Measurements from ENCODE around the gene TTPAL. TPM values are rescaled to one million over a fixed set of nuclear protein-coding genes. Genes with fewer than 3 reads are reported as not detected.

TTPAL gene
- total and polyA plus RNA-seq, 9 of the 15 experiments (the other 6 are each of a cell fraction or from before 2014, with no cell fraction given) = 1.1 to 7.0 (median 2.6) TPM

DNA sequence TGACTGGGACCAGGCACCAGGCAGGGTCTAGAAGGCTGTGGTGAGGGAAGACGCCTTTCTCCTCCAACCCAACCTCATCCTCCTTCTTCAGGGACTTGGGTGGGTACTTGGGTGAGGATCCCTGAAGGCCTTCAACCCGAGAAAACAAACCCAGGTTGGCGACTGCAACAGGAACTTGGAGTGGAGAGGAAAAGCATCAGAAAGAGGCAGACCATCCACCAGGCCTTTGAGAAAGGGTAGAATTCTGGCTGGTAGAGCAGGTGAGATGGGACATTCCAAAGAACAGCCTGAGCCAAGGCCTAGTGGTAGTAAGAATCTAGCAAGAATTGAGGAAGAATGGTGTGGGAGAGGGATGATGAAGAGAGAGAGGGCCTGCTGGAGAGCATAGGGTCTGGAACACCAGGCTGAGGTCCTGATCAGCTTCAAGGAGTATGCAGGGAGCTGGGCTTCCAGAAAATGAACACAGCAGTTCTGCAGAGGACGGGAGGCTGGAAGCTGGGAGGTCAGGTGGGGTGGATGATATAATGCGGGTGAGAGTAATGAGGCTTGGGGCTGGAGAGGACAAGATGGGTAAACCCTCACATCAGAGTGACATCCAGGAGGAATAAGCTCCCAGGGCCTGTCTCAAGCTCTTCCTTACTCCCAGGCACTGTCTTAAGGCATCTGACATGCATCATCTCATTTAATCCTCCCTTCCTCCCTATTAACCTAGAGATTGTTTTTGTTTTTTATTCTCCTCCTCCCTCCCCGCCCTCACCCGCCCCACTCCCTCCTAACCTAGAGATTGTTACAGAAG, 45.2 kb upstream of the TTPAL start:
- no TSS peak for BruUV-seq (replicated peaks)
- H3K9ac ChIP-seq (ENCODE audit: insufficient read depth in 1 of 2, low read depth in 2 of 2, low read length in 2 of 2) = no peak overlapping the region
- H3K36me3 ChIP-seq (ENCODE audit: control insufficient read depth, insufficient read depth, low read length) = no peaks in the 10 kb centered on the region
- FAIRE-seq = no peak
- ATAC-seq = no peak
- no peak overlapping the region for H3K4me3 ChIP-seq
- ChIA-PET CTCF (ENCODE audit: low intra/inter-chr PET ratio) (no interaction called here), POLR2A (interaction anchor here (0.7 kb wide), 1 partner anchor 31 kb away, joined by 3 read pairs; no protein-coding TSS in a partner anchor)
- WGBS (ENCODE audit: insufficient coverage, low coverage, missing lambda C conversion rate) = 7% methylated on average over 5 of the region's 7 CpGs
- H3K27ac ChIP-seq (ENCODE audit: extremely low read depth, low read depth, low read length) = no peak overlapping the region
- no peaks in the 10 kb centered on the region for H3K79me2 ChIP-seq (ENCODE audit: control insufficient read depth, insufficient read depth, low read length)
- H4K20me1 ChIP-seq (replicated peaks; ENCODE audit: control insufficient read depth, insufficient read depth, low read length) = peaks cover 3% of the 10 kb centered on the region; the same call in 1 of the 2 replicates
- H3K4me1 ChIP-seq (replicated peaks in 1 of 2; ENCODE audit: control insufficient read depth in 2 of 2, insufficient read depth in 2 of 2, low read length in 2 of 2) = no peaks in the 10 kb centered on the region; a peak in 1 of 5 replicates
- in situ Hi-C loops (cut with MboI) = no loop called here
- H3K27me3 ChIP-seq (ENCODE audit: control insufficient read depth in 2 of 2, insufficient read depth in 2 of 2, low read length in 2 of 2) = peaks cover 30 to 53% of the 10 kb centered on the region in 2 experiments
- no peak overlapping the region for H2AFZ ChIP-seq (ENCODE audit: low read depth, low read length)
- H3K9me1 ChIP-seq (ENCODE audit: control insufficient read depth, insufficient read depth, low read length) = no peaks in the 10 kb centered on the region
- intact Hi-C loops (cut with micrococcal nuclease) = no loop called here
- no peak overlapping the region for H3K4me2 ChIP-seq (ENCODE audit: insufficient read depth, low read length)
- no peaks in the 10 kb centered on the region for H3K9me3 ChIP-seq (replicated peaks; ENCODE audit: control insufficient read depth, insufficient read depth, low read depth, low read length)
- no peak for DNase-seq (ENCODE audit: extremely low read depth in 1 of 4, low spot score in 3 of 4)
- TF ChIP-seq ELF1 (tag; IDR thresholded peaks at IDR 0.05) (no peak), COPS2 (conservative IDR thresholded peaks at IDR 0.05) (no peak), EWSR1 (IDR thresholded peaks at IDR 0.05; ENCODE audit: borderline replicate concordance, low read depth, partially characterized antibody) (no peak), HNRNPH1 (optimal IDR thresholded peaks at IDR 0.05; ENCODE audit: low read depth, low read length) (no peak), SREBF1 (IDR thresholded peaks at IDR 0.05; ENCODE audit: borderline replicate concordance, low read depth, low read length) (no peak)
- TF ChIP-seq, protein P1, sequence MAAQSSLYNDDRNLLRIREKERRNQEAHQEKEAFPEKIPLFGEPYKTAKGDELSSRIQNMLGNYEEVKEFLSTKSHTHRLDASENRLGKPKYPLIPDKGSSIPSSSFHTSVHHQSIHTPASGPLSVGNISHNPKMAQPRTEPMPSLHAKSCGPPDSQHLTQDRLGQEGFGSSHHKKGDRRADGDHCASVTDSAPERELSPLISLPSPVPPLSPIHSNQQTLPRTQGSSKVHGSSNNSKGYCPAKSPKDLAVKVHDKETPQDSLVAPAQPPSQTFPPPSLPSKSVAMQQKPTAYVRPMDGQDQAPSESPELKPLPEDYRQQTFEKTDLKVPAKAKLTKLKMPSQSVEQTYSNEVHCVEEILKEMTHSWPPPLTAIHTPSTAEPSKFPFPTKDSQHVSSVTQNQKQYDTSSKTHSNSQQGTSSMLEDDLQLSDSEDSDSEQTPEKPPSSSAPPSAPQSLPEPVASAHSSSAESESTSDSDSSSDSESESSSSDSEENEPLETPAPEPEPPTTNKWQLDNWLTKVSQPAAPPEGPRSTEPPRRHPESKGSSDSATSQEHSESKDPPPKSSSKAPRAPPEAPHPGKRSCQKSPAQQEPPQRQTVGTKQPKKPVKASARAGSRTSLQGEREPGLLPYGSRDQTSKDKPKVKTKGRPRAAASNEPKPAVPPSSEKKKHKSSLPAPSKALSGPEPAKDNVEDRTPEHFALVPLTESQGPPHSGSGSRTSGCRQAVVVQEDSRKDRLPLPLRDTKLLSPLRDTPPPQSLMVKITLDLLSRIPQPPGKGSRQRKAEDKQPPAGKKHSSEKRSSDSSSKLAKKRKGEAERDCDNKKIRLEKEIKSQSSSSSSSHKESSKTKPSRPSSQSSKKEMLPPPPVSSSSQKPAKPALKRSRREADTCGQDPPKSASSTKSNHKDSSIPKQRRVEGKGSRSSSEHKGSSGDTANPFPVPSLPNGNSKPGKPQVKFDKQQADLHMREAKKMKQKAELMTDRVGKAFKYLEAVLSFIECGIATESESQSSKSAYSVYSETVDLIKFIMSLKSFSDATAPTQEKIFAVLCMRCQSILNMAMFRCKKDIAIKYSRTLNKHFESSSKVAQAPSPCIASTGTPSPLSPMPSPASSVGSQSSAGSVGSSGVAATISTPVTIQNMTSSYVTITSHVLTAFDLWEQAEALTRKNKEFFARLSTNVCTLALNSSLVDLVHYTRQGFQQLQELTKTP (IDR thresholded peaks at IDR 0.05; ENCODE audit: low read depth in 1 of 2, partially characterized antibody in 2 of 2) = no peak
- TF ChIP-seq, protein P2, sequence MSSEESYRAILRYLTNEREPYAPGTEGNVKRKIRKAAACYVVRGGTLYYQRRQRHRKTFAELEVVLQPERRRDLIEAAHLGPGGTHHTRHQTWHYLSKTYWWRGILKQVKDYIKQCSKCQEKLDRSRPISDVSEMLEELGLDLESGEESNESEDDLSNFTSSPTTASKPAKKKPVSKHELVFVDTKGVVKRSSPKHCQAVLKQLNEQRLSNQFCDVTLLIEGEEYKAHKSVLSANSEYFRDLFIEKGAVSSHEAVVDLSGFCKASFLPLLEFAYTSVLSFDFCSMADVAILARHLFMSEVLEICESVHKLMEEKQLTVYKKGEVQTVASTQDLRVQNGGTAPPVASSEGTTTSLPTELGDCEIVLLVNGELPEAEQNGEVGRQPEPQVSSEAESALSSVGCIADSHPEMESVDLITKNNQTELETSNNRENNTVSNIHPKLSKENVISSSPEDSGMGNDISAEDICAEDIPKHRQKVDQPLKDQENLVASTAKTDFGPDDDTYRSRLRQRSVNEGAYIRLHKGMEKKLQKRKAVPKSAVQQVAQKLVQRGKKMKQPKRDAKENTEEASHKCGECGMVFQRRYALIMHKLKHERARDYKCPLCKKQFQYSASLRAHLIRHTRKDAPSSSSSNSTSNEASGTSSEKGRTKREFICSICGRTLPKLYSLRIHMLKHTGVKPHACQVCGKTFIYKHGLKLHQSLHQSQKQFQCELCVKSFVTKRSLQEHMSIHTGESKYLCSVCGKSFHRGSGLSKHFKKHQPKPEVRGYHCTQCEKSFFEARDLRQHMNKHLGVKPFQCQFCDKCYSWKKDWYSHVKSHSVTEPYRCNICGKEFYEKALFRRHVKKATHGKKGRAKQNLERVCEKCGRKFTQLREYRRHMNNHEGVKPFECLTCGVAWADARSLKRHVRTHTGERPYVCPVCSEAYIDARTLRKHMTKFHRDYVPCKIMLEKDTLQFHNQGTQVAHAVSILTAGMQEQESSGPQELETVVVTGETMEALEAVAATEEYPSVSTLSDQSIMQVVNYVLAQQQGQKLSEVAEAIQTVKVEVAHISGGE (CRISPR knock-in tag; IDR thresholded peaks at IDR 0.05) = no peak
- TF ChIP-seq, protein P3, sequence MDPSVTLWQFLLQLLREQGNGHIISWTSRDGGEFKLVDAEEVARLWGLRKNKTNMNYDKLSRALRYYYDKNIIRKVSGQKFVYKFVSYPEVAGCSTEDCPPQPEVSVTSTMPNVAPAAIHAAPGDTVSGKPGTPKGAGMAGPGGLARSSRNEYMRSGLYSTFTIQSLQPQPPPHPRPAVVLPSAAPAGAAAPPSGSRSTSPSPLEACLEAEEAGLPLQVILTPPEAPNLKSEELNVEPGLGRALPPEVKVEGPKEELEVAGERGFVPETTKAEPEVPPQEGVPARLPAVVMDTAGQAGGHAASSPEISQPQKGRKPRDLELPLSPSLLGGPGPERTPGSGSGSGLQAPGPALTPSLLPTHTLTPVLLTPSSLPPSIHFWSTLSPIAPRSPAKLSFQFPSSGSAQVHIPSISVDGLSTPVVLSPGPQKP (CRISPR knock-in tag; IDR thresholded peaks at IDR 0.05) = no peak

Measured in K562 (cell line).